Esophagus muscularis mucosa (tissue), 4 donors: ENCODE data around the gene RHOV. TPM values are rescaled to one million over a fixed set of nuclear protein-coding genes. Genes with fewer than 3 reads are reported as not detected.
A peak's percentile ranks its signal among the peaks of the same experiment; 100 is the strongest.

Experiments
- DNase-seq: peaks from one replicate; pipeline ENCODE4 v3.0.0-alpha.2; 2017; ENCODE audit errors: extremely low spot score
- H3K27ac ChIP-seq, 4 donors: fragments of 200-600 bp; sonication (generic); replicated peaks in 1 of 4; 1 replicate in 3 of 4; 2 replicates in 1 of 4; pipeline ENCODE4 v1.5.1; 2016 to 2019; ENCODE audit warnings: mild to moderate bottlenecking in 1 of 4
- H3K27me3 ChIP-seq, 4 donors: fragments of 200-600 bp; sonication (generic); one replicate each; pipeline versions ENCODE4 v1.5.1 to v1.6.0; 2016 to 2019
- H3K36me3 ChIP-seq, 4 donors: fragments of 200-600 bp; sonication (generic); one replicate each; pipeline ENCODE4 v1.5.1; 2016 to 2019
- H3K4me1 ChIP-seq, 4 donors: fragments of 200-600 bp; sonication (generic); one replicate each; pipeline ENCODE4 v1.5.1; 2016 to 2019
- H3K4me3 ChIP-seq, 4 donors: fragments of 200-600 bp; sonication (generic); 1 replicate in 2 of 4; 2 replicates in 2 of 4; pipeline ENCODE4 v1.5.1; 2016 to 2019; ENCODE audit warnings: mild to moderate bottlenecking in 4 of 4, moderate library complexity in 1 of 4
- H3K9me3 ChIP-seq, 4 donors: fragments of 200-600 bp; sonication (generic); 1 replicate in 3 of 4; 2 replicates in 1 of 4; pipeline ENCODE4 v1.5.1; 2016 to 2019
- CTCF ChIP-seq, 3 experiments: fragments of 200-600 bp in 2 of 3; fragments of 450-650 bp in 1 of 3; sonication (generic) in 2 of 3; IDR thresholded peaks; one replicate each; pipeline ENCODE4 v1.5.1; 2017 to 2019; ENCODE audit warnings: antibody characterized with exemption in 3 of 3, mild to moderate bottlenecking in 2 of 3, moderate library complexity in 1 of 3
- EP300 ChIP-seq: sonication (generic); formaldehyde crosslinking; IDR thresholded peaks from one replicate; pipeline ENCODE4 v1.6.1; 2017; ENCODE audit warnings: antibody characterized with exemption
- POLR2A ChIP-seq: fragments of 450-650 bp; IDR thresholded peaks from one replicate; pipeline ENCODE4 v1.6.1; 2017; ENCODE audit warnings: antibody characterized with exemption, moderate library complexity, mild to moderate bottlenecking, low read depth
- POLR2AphosphoS5 ChIP-seq, 2 donors: sonication (generic); formaldehyde crosslinking; IDR thresholded peaks; one replicate each; pipeline ENCODE4 v1.6.1; 2017; ENCODE audit warnings: antibody characterized with exemption in 2 of 2
- WGBS: methylation state at CpG from one replicate; pipeline ENCODE4 v1.1.5; 2018; 5-methylcytosine and 5-hydroxymethylcytosine counted together
- intact Hi-C: fragments of 100-400 bp; cut with DNase I; formaldehyde crosslinking; loops from one replicate; pipeline ENCODE4 v1.15.1; 2023
- total RNA-seq, 4 donors: library from RNA; depleted of rRNA; stranded (reverse); fragments of >200 nt; gene quantifications; one replicate each; pipeline versions ENCODE4 v1.1.0 to v1.2.1, GENCODE V29; 2016

The RHOV gene
- total RNA-seq, 4 donors from 2014 or later = not detected

- Histone ChIP-seq H3K27me3 (peaks cover 0 to 56% (median 23%) of the 10 kb centered on the region in 4 donors), H3K4me3 (peak overlapping the region; percentile 50 to 64 (median 52)), H3K9me3 (no peaks in the 10 kb centered on the region), H3K4me1 (peaks cover 16 to 23% (median 20%) of the 10 kb centered on the region in 4 donors), H3K36me3 (no peaks in the 10 kb centered on the region), H3K27ac (no peak overlapping the region)
- 5% methylated on average over 8 of the region's 28 CpGs for WGBS
- intact Hi-C loops = no loop called here
- TF ChIP-seq EP300 (no peak), POLR2AphosphoS5 (IDR thresholded peaks at IDR 0.05) (no peak), CTCF (IDR thresholded peaks at IDR 0.05) (no peak), POLR2A (no peak)
- no peak for DNase-seq
Observed at GRCh38 chr15:40844696-40845030, 29.4 kb downstream of the RHOV start.

GRCh38 chr15:40843885-40844695 lies 29.9 kb downstream of the RHOV start, which contains the start of gene SPINT1:
SPINT1 (plus strand) TSS chr15:40844048; CDS start chr15:40844555, 507 bp downstream.
- H3K27ac ChIP-seq = no peak within 1 kb of the TSS
- peaks cover 0 to 56% (median 23%) of the 10 kb centered on the region in 4 donors for H3K27me3 ChIP-seq
- WGBS = 1% methylated on average over 25 of the region's 89 CpGs
- no peak for DNase-seq
- H3K4me1 ChIP-seq = peaks cover 16 to 23% (median 20%) of the 10 kb centered on the region in 4 donors
- no peaks in the 10 kb centered on the region for H3K36me3 ChIP-seq
- TF ChIP-seq POLR2AphosphoS5 (IDR thresholded peaks at IDR 0.05) = no peak
- no peak for TF ChIP-seq EP300
- TF ChIP-seq POLR2A = no peak
- TF ChIP-seq CTCF (IDR thresholded peaks at IDR 0.05) = no peak
- intact Hi-C loops = no loop called here
- H3K4me3 ChIP-seq = peak within 1 kb of the TSS; percentile 50 to 64 (median 52)
- no peaks in the 10 kb centered on the region for H3K9me3 ChIP-seq

GRCh38 chr15:40843261-40843884 lies 30.7 kb downstream of the RHOV start:
- no peaks in the 10 kb centered on the region for H3K9me3 ChIP-seq
- no peaks in the 10 kb centered on the region for H3K36me3 ChIP-seq
- peaks cover 16 to 23% (median 20%) of the 10 kb centered on the region in 4 donors for H3K4me1 ChIP-seq
- DNase-seq = no peak
- peaks cover 0 to 56% (median 23%) of the 10 kb centered on the region in 4 donors for H3K27me3 ChIP-seq
- intact Hi-C loops = no loop called here
- WGBS = 38% methylated on average over 7 of the region's 34 CpGs
- TF ChIP-seq CTCF (IDR thresholded peaks at IDR 0.05) = no peak
- no peak for TF ChIP-seq POLR2AphosphoS5 (IDR thresholded peaks at IDR 0.05)
- TF ChIP-seq POLR2A = no peak
- TF ChIP-seq EP300 = no peak
- peak overlapping the region; percentile 50 to 64 (median 52) for H3K4me3 ChIP-seq
- H3K27ac ChIP-seq = no peak overlapping the region

- intact Hi-C loops = no loop called here
- Histone ChIP-seq H3K9me3 (no peaks in the 10 kb centered on the region), H3K4me3 (no peak overlapping the region), H3K4me1 (peaks cover 16 to 22% (median 20%) of the 10 kb centered on the region in 4 donors), H3K36me3 (no peaks in the 10 kb centered on the region), H3K27ac (no peak overlapping the region), H3K27me3 (peaks cover 0 to 48% (median 23%) of the 10 kb centered on the region in 4 donors)
- DNase-seq = no peak
- no peak for TF ChIP-seq CTCF (IDR thresholded peaks at IDR 0.05)
- no peak for TF ChIP-seq EP300
- TF ChIP-seq POLR2A = no peak
- no peak for TF ChIP-seq POLR2AphosphoS5 (IDR thresholded peaks at IDR 0.05)
- 91% methylated on average over 2 of the region's 2 CpGs for WGBS
Observed at GRCh38 chr15:40841741-40842140, 32.3 kb downstream of the RHOV start.
